ENCODE data around the gene GSN. TPM values are rescaled to one million over a fixed set of nuclear protein-coding genes. Genes with fewer than 3 reads are reported as not detected.

The GSN gene
- total RNA-seq, 8 experiments from 2014 or later, result 41.1 to 1,937 (median 118) TPM

DNA sequence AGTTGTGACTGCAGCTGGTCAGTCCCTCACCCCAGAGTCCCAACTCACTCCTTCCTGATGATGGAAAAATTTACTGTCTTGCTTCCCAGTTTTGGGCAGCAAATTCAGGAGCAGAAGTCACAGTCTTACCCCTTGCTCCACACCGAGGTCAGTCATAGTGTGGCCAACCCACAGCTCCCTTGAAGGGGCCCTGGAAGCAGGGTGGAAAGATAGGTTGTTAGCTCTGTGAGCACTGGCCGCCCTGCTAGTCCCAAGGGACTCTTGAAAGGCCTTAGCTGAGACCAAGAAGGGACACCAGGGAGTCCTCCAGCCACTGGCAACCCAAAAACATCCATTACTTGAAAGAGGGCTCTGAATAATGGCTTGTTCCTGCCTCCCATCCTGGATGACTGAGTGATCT lies 40.0 kb downstream of the GSN start:
- no peak for ATAC-seq (replicated peaks in 6 of 8)

DNA sequence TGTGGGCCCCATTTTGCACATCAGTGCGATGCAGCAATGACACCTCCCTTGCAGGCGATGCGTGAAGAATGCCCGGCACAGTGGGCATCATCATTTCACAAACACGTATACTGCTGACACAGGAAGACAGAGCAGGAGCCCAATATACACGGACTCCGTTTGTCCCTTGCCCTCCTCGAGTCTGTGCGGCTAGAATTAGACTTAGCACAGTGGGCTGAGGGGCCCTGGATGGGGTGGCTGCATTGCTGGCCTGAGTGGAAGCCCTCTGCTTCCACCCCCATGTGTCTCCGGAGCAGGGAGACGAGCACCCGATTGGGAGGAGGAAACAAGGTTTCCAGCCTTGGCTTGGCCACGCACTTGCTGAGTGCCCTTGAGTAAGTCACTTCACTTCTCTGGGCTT lies 40.8 kb downstream of the GSN start:
- Histone ChIP-seq H3K27ac (no peak overlapping the region), H3K4me1 (replicated peaks in 1 of 2) (peaks cover 0 to 7% of the 10 kb centered on the region in 2 donors), H3K4me3 (no peak overlapping the region)
- WGBS, 10 experiments, result 95 to 97% methylated on average over 6 to 10 of the region's 13 CpGs; no CpG with 5 or more reads in 8 of the 10 experiments
- in situ Hi-C loops (cut with MboI; ENCODE audit: low pct_unique_long_range_greater_than_20kb in 2 of 9, low sequenced_read_pairs in 9 of 9, unreplicated experiment in 9 of 9), result loop anchor here in 3 of 9 experiments (10.0 to 25.0 kb wide), 3 partner anchors 94 to 104 kb away; partner anchors contain the start of gene RAB14 (in 1 of the 3)
- ATAC-seq (replicated peaks in 6 of 8), result peak in 1 of 8 experiments; percentile 3

More for the DNA sequence above, 40.0 kb downstream of the GSN start:
- Histone ChIP-seq H3K4me1 (replicated peaks in 1 of 2) (peaks cover 0 to 7% of the 10 kb centered on the region in 2 donors), H3K27ac (no peak overlapping the region), H3K4me3 (no peak overlapping the region)
- 60 to 100% (median 79%) methylated on average over 1 to 2 of the region's 2 CpGs; no CpG with 5 or more reads in 7 of the 10 experiments for WGBS, 10 experiments
- in situ Hi-C loops (cut with MboI; ENCODE audit: low pct_unique_long_range_greater_than_20kb in 2 of 9, low sequenced_read_pairs in 9 of 9, unreplicated experiment in 9 of 9), result loop anchor here in 3 of 9 experiments (10.0 to 25.0 kb wide), 3 partner anchors 93 to 104 kb away; partner anchors contain the start of gene RAB14 (in 1 of the 3)

DNA sequence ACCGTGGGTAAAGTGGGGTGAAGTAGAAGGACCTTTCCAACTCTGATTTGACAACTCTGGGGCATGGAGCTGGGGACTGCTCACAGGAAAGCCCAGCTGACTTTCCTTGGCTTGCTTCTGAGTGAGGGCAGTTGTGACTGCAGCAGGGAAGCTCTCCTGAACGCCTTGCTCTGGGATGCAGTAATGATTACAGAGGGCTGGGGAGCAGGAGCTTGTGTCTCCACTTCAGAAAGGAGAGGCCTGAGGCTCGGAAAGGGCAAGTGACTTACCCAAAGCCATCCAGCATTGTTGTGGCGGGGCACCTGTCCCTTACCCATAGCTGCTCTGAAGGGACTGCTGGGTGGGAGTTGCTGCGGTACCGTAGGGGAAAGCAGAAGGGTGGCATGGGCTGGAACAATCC lies 41.2 kb downstream of the GSN start:
- peaks cover 0 to 7% of the 10 kb centered on the region in 2 donors for H3K4me1 ChIP-seq (replicated peaks in 1 of 2)
- peak in 1 of 8 experiments; percentile 2 for ATAC-seq (replicated peaks in 6 of 8)
- WGBS, 10 experiments, result 76 to 100% (median 90%) methylated on average over 1 to 5 of the region's 6 CpGs; no CpG with 5 or more reads in 4 of the 10 experiments
- no peak overlapping the region for H3K4me3 ChIP-seq
- no peak overlapping the region for H3K27ac ChIP-seq
- in situ Hi-C loops (cut with MboI; ENCODE audit: low pct_unique_long_range_greater_than_20kb in 2 of 9, low sequenced_read_pairs in 9 of 9, unreplicated experiment in 9 of 9), result loop anchor here in 3 of 9 experiments (10.0 to 25.0 kb wide), 3 partner anchors 94 to 103 kb away; partner anchors contain the start of gene RAB14 (in 1 of the 3)

DNA sequence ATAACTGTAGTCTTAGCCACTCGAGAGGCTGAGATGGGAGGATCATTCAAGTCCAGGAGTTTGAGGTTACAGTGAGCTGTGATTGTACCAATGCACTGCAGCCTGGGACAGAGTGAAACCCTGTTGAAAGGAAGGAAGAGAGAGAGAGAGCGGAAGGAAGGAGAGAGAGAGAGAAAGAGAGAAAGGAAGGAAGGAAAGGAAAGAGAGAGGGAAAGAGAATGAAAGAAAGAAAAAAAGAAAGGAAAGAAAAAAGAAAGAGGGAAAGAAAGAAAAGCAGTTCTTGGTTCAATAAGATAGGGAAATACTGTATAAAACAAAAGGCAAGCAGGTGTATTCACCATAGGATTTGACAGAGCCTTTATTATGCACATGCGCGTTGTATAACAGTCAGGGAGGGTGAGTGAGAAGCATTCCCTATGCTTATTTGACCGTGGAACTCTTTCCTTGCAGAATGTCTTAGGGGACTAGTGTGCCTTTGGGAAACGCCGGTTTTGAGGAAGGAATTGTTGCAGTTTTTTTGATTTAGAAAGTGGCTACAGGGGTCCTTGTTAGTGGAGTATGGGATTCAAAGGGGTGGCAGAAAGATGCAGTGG lies 42.0 kb downstream of the GSN start:
- Histone ChIP-seq H3K4me1 (replicated peaks in 1 of 2) (peaks cover 0 to 7% of the 10 kb centered on the region in 2 donors), H3K27ac (no peak overlapping the region), H3K4me3 (no peak overlapping the region)
- in situ Hi-C loops (cut with MboI; ENCODE audit: low pct_unique_long_range_greater_than_20kb in 2 of 9, low sequenced_read_pairs in 9 of 9, unreplicated experiment in 9 of 9), result loop anchor here in 4 of 9 experiments (10.0 to 25.0 kb wide), 4 partner anchors 85 to 102 kb away; partner anchors contain the start of gene RAB14 (in 1 of the 4)
- no peak for ATAC-seq (replicated peaks in 6 of 8)
- WGBS, 10 experiments, result 71 to 100% (median 88%) methylated on average over 2 to 7 of the region's 7 CpGs

DNA sequence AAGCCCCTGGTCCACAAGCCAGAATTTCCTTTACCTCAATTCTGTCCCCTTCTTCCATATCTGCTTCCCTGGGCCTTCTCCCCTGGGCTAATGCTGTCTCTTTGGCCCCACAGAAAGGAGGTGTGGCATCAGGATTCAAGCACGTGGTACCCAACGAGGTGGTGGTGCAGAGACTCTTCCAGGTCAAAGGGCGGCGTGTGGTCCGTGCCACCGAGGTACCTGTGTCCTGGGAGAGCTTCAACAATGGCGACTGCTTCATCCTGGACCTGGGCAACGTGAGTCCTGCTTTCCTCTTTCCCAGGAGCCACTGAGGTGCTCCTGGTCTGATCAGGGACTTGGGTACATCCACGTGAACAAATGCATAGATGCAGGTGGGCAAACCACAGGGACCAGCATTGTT lies 42.6 kb downstream of the GSN start:
- no peak for ATAC-seq (replicated peaks in 6 of 8)
- no peak overlapping the region for H3K4me3 ChIP-seq
- in situ Hi-C loops (cut with MboI; ENCODE audit: low pct_unique_long_range_greater_than_20kb in 2 of 9, low sequenced_read_pairs in 9 of 9, unreplicated experiment in 9 of 9), result loop anchor here in 3 of 9 experiments (10.0 to 25.0 kb wide), 3 partner anchors 84 to 102 kb away; partner anchors contain the start of gene RAB14 (in 1 of the 3)
- WGBS, 10 experiments, result 87 to 92% (median 89%) methylated on average over 2 to 6 of the region's 9 CpGs; no CpG with 5 or more reads in 7 of the 10 experiments
- no peak overlapping the region for H3K27ac ChIP-seq
- peaks cover 0 to 4% of the 10 kb centered on the region in 2 donors for H3K4me1 ChIP-seq (replicated peaks in 1 of 2)

DNA sequence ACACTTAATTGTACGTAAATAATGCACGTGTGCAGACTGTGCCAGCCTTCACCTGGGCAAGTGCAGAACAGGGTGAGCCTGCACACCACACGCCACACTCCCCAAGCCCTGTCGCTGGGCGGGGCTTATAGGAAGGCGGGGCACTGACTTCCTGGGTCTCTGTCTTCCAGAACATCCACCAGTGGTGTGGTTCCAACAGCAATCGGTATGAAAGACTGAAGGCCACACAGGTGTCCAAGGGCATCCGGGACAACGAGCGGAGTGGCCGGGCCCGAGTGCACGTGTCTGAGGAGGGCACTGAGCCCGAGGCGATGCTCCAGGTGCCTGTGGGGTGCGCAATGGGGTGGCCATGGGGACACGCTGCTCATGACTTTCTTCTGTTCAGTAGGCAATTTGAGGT lies 44.2 kb downstream of the GSN start:
- Histone ChIP-seq H3K4me3 (no peak overlapping the region), H3K4me1 (replicated peaks in 1 of 2) (no peaks in the 10 kb centered on the region), H3K27ac (no peak overlapping the region)
- in situ Hi-C loops (cut with MboI; ENCODE audit: low pct_unique_long_range_greater_than_20kb in 2 of 9, low sequenced_read_pairs in 9 of 9, unreplicated experiment in 9 of 9), result loop anchor here in 3 of 9 experiments (10.0 to 25.0 kb wide), 3 partner anchors 83 to 100 kb away; partner anchors contain the start of gene RAB14 (in 1 of the 3)
- 80 to 100% (median 96%) methylated on average over 1 to 14 of the region's 17 CpGs; no CpG with 5 or more reads in 3 of the 10 experiments for WGBS, 10 experiments
- no peak for ATAC-seq (replicated peaks in 6 of 8)

DNA sequence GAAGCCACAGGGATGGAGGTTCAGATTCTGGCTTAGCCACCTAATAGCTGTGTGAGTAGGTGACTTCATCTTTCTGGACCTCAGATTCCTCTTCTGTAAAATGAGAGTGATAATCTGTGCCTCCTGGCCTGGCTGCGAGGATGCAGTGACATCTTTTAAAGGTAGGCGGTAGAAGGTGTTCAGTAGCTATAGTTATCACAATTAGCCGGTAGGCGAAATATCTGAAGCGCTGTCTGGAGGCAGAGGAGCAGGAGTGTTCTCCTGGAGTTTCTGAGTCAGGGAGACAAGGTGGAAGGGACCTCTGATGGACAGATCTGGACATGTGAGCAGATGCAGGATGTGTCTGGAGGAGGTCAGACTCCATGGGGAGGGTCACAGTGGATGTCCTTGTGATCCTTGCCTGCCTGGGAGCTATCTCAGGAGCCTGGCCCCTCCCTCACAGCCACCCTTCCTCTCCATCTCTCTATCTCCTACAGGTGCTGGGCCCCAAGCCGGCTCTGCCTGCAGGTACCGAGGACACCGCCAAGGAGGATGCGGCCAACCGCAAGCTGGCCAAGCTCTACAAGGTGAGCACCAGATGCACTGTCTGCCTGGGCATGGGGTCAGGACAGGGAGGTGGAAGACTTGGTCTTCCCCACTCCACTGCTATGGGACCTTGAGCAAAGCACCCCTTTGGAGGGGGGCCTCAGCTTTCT lies 45.6 kb downstream of the GSN start:
- in situ Hi-C loops (cut with MboI; ENCODE audit: low pct_unique_long_range_greater_than_20kb in 2 of 9, low sequenced_read_pairs in 9 of 9, unreplicated experiment in 9 of 9), result loop anchor here in 3 of 9 experiments (10.0 to 25.0 kb wide), 3 partner anchors 81 to 101 kb away; partner anchors contain the start of gene RAB14 (in 1 of the 3)

DNA sequence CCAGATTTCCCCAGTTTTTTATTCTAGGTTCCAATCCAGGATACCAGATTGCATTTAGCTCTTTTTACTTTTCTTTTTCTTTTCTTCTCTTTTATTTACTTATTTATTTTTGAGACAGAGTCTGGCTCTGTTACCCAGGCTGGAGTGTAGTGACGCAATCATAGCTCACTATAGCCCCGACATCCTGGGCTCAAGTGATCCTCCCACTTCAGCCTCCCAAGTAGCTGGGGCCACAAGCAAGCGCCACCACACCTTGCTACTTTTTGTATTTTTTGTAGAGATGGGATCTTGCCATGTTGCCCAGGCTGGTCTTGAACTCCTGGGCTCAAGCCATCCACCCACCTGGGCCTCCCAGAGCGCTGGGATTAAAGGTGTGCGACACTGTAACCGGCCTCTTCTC lies 48.4 kb downstream of the GSN start:
- 77 to 100% (median 93%) methylated on average over 1 to 6 of the region's 6 CpGs; no CpG with 5 or more reads in 1 of the 10 experiments for whole genome bisulfite sequencing, 10 experiments
- Histone ChIP-seq H3K4me1 (replicated peaks in 1 of 2) (no peaks in the 10 kb centered on the region), H3K4me3 (no peak overlapping the region), H3K27ac (no peak overlapping the region)
- in situ Hi-C loops (cut with MboI; ENCODE audit: low pct_unique_long_range_greater_than_20kb in 2 of 9, low sequenced_read_pairs in 9 of 9, unreplicated experiment in 9 of 9), result loop anchor here in 3 of 9 experiments (10.0 to 25.0 kb wide), 3 partner anchors 78 to 104 kb away; partner anchors contain the start of gene RAB14 (in 1 of the 3)
- ATAC-seq (replicated peaks in 6 of 8), result no peak

More for the DNA sequence above, 45.6 kb downstream of the GSN start:
- H3K27ac ChIP-seq, result no peak overlapping the region
- no peak for ATAC-seq (replicated peaks in 6 of 8)
- no peaks in the 10 kb centered on the region for H3K4me1 ChIP-seq (replicated peaks in 1 of 2)
- no peak overlapping the region for H3K4me3 ChIP-seq
- 90 to 100% (median 95%) methylated on average over 1 to 9 of the region's 10 CpGs; no CpG with 5 or more reads in 2 of the 10 experiments for WGBS, 10 experiments

DNA sequence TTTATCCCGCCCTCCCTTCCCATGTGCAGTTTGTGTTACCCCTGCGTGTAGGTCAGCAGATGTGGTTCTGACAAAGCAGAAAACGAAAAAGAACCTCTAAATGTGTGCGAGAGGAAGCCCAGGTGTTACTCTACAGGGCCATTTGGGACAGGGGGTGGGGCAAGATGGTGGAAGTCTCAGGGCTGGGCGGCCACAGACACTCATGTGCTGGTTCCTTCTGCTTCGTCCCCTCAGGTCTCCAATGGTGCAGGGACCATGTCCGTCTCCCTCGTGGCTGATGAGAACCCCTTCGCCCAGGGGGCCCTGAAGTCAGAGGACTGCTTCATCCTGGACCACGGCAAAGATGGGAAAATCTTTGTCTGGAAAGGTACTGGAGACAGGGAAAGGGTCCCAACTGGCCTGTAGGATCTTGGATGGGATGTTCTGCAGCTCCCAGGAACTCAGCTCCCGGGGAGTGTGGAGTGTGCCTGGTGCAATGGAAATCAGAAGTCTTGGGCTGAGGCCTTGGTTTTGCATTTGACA lies 49.0 kb downstream of the GSN start:
- H3K4me3 ChIP-seq, result no peak overlapping the region
- in situ Hi-C loops (cut with MboI; ENCODE audit: low pct_unique_long_range_greater_than_20kb in 2 of 9, low sequenced_read_pairs in 9 of 9, unreplicated experiment in 9 of 9), result loop anchor here in 3 of 9 experiments (10.0 to 25.0 kb wide), 3 partner anchors 78 to 105 kb away; partner anchors contain the start of gene RAB14 (in 1 of the 3)
- H3K27ac ChIP-seq, result no peak overlapping the region
- no peak for ATAC-seq (replicated peaks in 6 of 8)
- no peaks in the 10 kb centered on the region for H3K4me1 ChIP-seq (replicated peaks in 1 of 2)
- WGBS, 10 experiments, result 80 to 100% (median 97%) methylated on average over 1 to 4 of the region's 11 CpGs; no CpG with 5 or more reads in 4 of the 10 experiments

DNA sequence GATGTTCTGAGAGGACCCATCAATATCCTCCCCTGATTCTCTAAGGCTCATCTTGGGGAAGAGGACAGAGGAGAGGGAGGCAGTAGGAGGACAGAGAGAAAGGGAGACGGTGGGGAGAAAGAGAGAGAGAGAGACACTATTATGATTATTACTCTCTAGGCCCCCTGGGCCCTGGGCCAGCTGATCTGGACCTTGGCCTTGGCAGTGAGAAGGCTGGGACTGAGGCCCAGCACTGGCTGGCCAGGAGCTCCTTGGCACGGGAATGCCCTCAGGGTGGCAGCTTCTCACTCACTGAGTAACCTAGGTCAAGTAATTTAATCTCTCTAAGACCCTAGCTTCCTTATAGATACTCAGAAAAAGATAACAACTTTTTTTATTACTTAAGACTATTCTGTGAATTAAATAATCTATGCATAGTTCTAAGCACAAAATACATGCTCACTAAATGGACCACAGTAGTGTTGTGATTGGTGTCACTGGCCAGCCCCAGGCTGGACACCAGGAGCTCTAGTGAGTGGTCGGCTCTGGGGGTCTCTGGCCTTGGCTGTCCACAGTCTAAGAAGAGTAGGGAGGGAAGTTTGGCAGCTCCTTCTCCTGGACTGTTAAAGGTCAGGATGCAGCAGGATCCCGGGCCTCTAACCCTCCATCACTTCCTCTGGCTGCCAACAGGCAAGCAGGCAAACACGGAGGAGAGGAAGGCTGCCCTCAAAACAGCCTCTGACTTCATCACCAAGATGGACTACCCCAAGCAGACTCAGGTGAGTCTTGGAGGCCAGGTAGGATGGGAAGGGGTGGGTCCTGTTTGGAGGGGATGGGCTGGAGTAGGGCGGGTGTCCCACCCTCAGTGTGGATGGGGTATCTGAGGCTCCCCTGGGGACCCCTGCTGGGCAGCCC lies 50.0 kb downstream of the GSN start:
- no peaks in the 10 kb centered on the region for H3K4me1 ChIP-seq (replicated peaks in 1 of 2)
- no peak for ATAC-seq (replicated peaks in 6 of 8)
- no peak overlapping the region for H3K27ac ChIP-seq
- in situ Hi-C loops (cut with MboI; ENCODE audit: low pct_unique_long_range_greater_than_20kb in 2 of 9, low sequenced_read_pairs in 9 of 9, unreplicated experiment in 9 of 9), result loop anchor here in 3 of 9 experiments (10.0 to 25.0 kb wide), 3 partner anchors 77 to 106 kb away; partner anchors contain the start of gene RAB14 (in 1 of the 3)
- WGBS, 10 experiments, result 60 to 100% (median 92%) methylated on average over 1 to 3 of the region's 6 CpGs; no CpG with 5 or more reads in 6 of the 10 experiments
- no peak overlapping the region for H3K4me3 ChIP-seq

DNA sequence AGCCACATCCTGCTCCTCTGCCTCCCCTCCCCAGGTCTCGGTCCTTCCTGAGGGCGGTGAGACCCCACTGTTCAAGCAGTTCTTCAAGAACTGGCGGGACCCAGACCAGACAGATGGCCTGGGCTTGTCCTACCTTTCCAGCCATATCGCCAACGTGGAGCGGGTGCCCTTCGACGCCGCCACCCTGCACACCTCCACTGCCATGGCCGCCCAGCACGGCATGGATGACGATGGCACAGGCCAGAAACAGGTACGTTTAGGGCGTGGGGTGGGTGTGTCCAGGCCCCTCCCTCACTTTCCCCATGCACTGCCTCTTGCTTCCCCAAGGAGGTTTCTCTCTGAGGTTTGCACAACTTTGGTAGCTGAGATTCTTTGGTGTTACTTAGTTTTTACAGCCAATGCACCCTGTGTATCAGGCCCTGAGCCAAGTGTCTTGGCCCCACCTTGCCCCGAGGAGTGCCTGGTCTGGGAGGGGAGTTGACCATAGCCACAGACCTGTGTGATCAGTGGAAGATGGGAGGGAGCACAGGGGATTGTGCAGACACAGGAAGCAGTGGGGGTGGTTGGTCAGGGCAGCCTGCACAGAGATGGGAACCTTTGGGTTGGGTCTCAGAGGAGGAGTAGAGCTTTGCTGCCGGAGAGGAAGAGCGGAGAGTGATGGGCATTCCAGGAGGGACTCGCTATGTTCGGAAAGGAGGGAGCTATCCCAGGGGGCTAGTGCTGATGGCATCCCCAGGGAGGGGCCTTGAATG lies 50.8 kb downstream of the GSN start:
- no peak overlapping the region for H3K4me3 ChIP-seq
- in situ Hi-C loops (cut with MboI; ENCODE audit: low pct_unique_long_range_greater_than_20kb in 2 of 9, low sequenced_read_pairs in 9 of 9, unreplicated experiment in 9 of 9), result loop anchor here in 3 of 9 experiments (10.0 to 25.0 kb wide), 3 partner anchors 76 to 107 kb away; partner anchors contain the start of gene RAB14 (in 1 of the 3)
- no peaks in the 10 kb centered on the region for H3K4me1 ChIP-seq (replicated peaks in 1 of 2)
- 83 to 100% (median 100%) methylated on average over 1 to 7 of the region's 19 CpGs; no CpG with 5 or more reads in 5 of the 10 experiments for WGBS, 10 experiments
- no peak overlapping the region for H3K27ac ChIP-seq
- peak in 1 of 8 experiments; percentile 2 for ATAC-seq (replicated peaks in 6 of 8)

All from motor neuron (in vitro differentiated cells).